NOMO-1 treated with DMSO at 0.1 percent for 48 hours (cell line): ENCODE measurements around the gene VAMP2.

Experiments used
- DNase-seq: peaks from one replicate; lab custom pipeline; 2025; ENCODE audit not compliant: unreplicated experiment; lab: John Stamatoyannopoulos, UW

Gene VAMP2

GRCh38 chr17:8155996-8156245, 6.8 kb downstream of the VAMP2 start:
- DNase-seq = no peak

GRCh38 chr17:8155231-8155995, 7.3 kb downstream of the VAMP2 start:
- no peak for DNase-seq

DNA sequence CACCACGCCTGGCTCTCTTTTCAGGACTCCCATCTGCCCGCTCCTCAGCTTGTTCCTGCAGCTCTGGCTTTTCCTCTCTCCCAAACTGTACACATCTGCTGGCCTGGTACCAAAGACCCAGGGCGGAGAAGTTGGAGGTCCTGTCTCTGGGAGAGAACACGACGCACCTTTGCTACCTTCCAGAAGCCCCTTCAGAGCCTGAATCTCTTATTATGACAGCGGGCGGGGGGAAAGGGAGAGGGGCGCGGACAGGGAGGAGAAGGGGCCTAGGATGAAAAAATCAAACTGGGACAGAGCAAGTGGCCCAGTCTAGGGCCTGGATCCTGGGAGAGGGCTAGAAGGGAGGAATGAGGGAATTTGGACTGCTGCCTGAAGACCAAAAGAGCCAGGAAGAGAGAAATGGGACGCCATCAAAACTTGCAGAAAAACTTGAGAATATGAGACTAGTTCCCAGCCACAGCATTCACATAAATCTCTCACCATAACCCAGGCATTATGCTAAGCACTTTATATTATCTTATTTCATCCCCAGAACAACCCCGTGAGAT, 8.1 kb downstream of the VAMP2 start:
- DNase-seq = no peak

DNA sequence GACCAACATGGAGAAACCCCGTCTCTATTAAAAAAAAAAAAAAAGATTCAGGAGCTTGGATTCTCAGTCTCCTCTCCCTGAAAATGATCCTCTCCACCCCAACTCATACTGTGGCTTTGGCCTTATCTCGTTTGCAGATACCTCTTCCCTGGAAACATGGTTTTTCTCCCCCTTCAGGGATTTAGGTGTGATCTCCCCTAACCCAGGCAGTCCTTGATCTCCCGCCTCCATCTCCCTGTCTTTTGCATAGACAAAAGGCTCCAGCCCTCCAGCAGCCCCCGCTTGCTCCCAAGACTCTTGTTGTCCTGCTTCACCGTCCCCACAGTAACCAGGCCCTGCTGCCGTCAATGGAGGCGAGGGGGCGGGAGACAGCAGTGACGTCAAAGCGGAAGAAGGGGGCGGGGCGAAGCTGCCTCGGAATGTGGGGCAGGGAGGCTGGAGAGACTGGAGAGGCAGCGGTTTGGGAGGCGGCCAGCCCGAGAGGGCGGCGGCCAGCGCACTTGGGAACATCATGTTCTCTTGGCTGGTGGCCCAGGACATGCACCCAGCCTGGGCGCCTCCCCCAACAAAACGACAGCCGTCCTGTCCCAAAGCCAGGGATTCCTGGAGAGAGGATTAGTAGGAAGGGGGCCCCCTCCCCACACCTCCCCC, 8.7 kb downstream of the VAMP2 start:
- DNase-seq = peak; percentile 43

DNA sequence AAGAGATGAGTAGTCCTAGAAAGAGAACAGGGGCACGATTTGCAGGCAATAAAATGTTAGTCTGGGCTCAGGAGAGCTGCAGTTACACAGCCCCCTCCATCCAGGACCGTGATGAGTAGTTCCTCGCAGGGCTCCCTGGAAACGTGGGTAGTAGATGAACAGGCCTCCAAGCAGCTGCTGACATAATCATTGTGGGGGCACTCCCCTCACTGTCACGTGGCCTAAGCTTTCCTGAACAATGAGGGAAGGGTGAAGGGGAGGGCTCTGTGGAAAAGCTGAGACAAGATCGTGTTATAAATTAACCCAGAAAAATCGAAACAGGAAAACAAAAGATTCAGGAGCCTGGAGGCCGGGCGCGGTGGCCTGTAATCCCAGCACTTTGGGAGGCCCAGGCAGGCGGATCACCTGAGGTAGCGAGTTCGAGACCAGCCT, 9.2 kb downstream of the VAMP2 start:
- DNase-seq = no peak

GRCh38 chr17:8153031-8153451, 9.7 kb downstream of the VAMP2 start:
- no peak for DNase-seq

GRCh38 chr17:8152112-8152775, 10.5 kb downstream of the VAMP2 start, which contains the start of gene PER1:
PER1 (minus strand) TSS chr17:8152404; CDS start chr17:8150706, 1,698 bp downstream.
- peak; percentile 86 for DNase-seq

GRCh38 chr17:8151641-8152111, 11.1 kb downstream of the VAMP2 start:
- DNase-seq = peak; percentile 9

GRCh38 chr17:8151120-8151640, 11.6 kb downstream of the VAMP2 start:
- DNase-seq = peak; percentile 54

GRCh38 chr17:8150194-8151119, 12.3 kb downstream of the VAMP2 start:
- no peak for DNase-seq

- no peak for DNase-seq
Measured at GRCh38 chr17:8149419-8150193, 13.1 kb downstream of the VAMP2 start.

DNA sequence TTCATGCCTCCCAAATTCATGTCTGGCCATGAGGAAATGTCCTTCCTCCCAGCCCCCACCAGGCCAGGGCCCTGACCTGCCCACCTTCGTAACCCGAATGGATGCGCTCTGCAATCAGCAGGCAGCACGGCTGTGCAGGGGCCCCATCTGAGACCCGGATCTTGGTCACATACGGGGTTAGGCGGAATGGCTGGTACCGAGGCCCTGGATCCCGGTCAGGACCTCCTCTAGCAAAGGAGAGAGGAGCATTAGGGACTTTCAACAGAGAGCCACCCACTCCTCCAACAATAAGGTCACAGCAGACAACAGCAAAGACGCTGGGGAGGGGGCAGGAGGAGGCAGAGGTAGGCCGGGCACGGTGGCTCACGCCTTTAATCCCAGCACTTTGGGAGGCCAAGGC, 14.2 kb downstream of the VAMP2 start:
- no peak for DNase-seq

DNA sequence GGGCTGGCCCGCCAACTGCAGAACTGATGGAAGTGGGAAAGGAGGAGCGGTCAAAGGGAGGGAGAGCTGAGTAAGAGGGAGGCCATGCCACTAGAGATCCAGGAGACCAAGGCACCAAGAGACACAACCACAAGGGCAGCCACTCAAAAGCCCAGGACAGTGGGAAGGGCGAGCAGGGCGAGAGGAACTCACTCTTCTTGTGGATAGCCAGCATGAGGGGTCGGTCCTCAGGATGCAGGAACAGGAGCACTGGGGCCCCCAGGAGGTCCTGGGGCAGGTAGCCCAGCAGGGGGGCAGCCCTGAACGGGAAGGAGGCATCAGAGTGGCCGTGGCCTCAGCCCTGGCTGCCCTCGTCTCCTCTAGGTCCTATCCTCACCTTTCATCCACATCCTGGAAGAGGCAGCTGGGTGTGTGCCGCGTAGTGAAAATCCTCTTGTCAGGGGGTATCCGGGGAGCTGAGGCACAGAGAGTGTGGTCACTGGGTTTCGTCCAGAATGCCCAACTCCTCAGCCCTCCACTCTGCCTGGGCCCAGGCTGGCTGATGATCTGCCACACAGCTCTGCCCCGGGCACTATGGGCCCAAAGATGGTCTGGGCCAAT, 14.8 kb downstream of the VAMP2 start:
- no peak for DNase-seq

DNA sequence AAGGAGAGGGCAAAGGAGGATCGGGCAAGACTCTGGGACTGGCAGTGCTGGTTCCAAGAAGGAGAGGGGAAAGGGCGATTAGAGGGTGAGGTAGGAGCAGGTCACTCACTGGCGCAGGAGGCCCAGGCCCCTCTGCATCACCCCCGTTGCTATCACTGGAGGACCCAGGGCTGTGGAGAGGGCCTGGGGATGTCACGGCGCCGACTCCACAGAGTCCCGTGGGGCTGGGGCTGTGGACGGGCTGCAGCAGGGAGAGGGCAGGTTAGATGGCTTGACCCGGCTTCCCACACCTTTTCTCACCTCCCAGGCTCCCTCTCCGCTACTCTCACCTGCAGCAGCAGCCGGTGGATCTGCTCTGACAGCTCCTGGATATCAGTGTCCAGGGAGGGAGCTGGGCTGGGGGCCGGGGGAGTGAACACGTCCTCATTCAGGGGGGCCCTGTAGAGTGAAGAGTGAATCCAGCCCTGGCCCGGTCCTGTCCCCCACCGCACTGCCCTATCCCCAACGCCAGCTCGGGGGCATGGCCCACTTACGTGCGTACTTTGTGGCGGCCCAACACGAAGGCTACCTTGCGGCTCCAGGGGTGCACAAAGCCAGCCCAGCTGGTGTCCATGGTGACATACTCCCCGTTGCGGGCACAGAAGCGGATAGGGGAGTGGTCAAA, 15.5 kb downstream of the VAMP2 start:
- no peak for DNase-seq

GRCh38 chr17:8146381-8147140, 16.2 kb downstream of the VAMP2 start:
- DNase-seq = no peak

DNA sequence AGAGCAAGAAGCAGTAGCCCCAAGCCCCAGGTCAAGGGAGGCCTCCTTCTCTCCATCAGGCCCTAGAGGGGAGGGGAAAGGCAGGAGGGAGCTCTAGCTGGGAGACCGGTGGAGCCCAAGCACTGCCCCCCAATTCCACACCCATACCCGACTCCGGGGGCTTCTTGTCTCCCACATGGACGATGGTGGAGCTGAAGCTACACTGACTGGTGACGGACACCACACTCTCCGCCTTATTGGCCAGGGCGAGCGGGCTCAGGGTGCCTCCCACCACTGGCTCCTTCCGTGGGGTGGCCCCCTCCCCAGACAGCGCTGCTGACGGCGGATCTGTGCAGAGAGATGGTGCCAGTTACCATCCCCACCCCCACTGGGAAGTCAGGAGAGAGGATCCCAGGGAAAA, 16.9 kb downstream of the VAMP2 start:
- no peak for DNase-seq

- no peak for DNase-seq
Measured at GRCh38 chr17:8144401-8145231, 18.1 kb downstream of the VAMP2 start.
